Measurements from ENCODE around the gene MEGF6. TPM values are rescaled to one million over a fixed set of nuclear protein-coding genes. Genes with fewer than 3 reads are reported as not detected.

MEGF6 gene
- total and polyA plus RNA-seq, 2 of the 8 experiments (the other 6 are each of a cell fraction or from before 2014, with no cell fraction given): 4.1 to 14.8 TPM

DNA sequence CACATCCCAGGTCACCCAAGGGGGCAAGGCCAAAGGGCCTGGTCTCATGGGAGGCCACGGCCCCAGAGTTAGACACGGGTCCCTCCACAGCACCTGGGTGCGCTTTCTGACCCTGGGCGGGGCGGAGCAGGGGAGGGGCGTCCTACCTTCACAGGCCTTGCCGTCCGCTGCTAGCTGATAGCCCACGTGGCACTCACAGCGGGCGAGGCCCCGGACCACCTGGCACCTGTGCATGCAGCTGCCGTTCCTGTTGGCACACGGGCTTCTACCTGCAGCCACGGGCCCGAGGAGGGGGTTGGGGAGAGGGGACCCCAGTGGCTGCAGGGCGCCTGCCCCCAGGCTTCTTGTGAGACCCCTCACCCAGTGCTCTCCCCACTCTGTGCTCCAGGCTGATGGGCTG, 96.9 kb downstream of the MEGF6 start:
- H2BK20ac ChIP-seq (ENCODE audit: low read length): no peak overlapping the region
- DNase-seq (ENCODE audit: low read depth in 1 of 2, low spot score in 2 of 2) (no peak), FAIRE-seq (no peak)
- H4K8ac ChIP-seq (ENCODE audit: extremely low read depth, insufficient read depth, low read length): peak overlapping the region; percentile 68; the same call in 1 of the 2 replicates
- H3K27me3 ChIP-seq (replicated peaks in 1 of 4; ENCODE audit: control insufficient read depth in 3 of 4, extremely low read depth in 1 of 4, insufficient read depth in 3 of 4, low read length in 3 of 4): no peaks in the 10 kb centered on the region
- H3K56ac ChIP-seq (replicated peaks; ENCODE audit: insufficient read length, low read depth, low read length): no peak overlapping the region
- no peak overlapping the region for H3K4me3 ChIP-seq (ENCODE audit: extremely low read depth in 1 of 4, insufficient read depth in 2 of 4, low read depth in 3 of 4, low read length in 4 of 4)
- WGBS, 2 experiments (ENCODE audit: extremely low coverage in 1 of 2, insufficient coverage in 1 of 2, insufficient read length in 1 of 2, insufficient replicate concordance in 2 of 2, low coverage in 1 of 2, low lambda C conversion rate in 2 of 2, missing lambda C conversion rate in 1 of 2): 100% methylated on average over 10 of the region's 17 CpGs; no CpG with 5 or more reads in 1 of the 2 experiments
- no peaks in the 10 kb centered on the region for H3K79me2 ChIP-seq (ENCODE audit: control insufficient read depth in 1 of 2, insufficient read depth in 2 of 2, low read length in 2 of 2)
- no peak overlapping the region for H2AK5ac ChIP-seq (ENCODE audit: low read depth, low read length)
- H3K4ac ChIP-seq (replicated peaks; ENCODE audit: insufficient read length, low read depth, low read length): no peak overlapping the region
- no peak overlapping the region for H2BK5ac ChIP-seq (ENCODE audit: low read depth, low read length)
- no peak overlapping the region for H2AFZ ChIP-seq (ENCODE audit: low read length)
- H3K23me2 ChIP-seq (ENCODE audit: low read depth, low read length): no peaks in the 10 kb centered on the region
- H3K18ac ChIP-seq (ENCODE audit: extremely low read depth, low read length): no peak overlapping the region
- H3K4me1 ChIP-seq (replicated peaks in 1 of 4; ENCODE audit: control insufficient read depth in 3 of 4, insufficient read depth in 4 of 4, low read length in 3 of 4): no peaks in the 10 kb centered on the region
- H3K9me3 ChIP-seq (ENCODE audit: insufficient read depth in 2 of 2, low read depth in 1 of 2, low read length in 1 of 2): peaks cover 0 to 7% of the 10 kb centered on the region in 2 experiments; a peak in 1 of 4 replicates
- no peak overlapping the region for H3K9ac ChIP-seq (replicated peaks in 1 of 4; ENCODE audit: extremely low read depth in 1 of 4, low read depth in 3 of 4, low read length in 3 of 4)
- H3K14ac ChIP-seq (ENCODE audit: insufficient read length): no peak overlapping the region
- no peak overlapping the region for H4K91ac ChIP-seq (replicated peaks; ENCODE audit: insufficient read length, low read length)
- no peaks in the 10 kb centered on the region for H3K79me1 ChIP-seq (ENCODE audit: low read depth, low read length)
- CTCF ChIA-PET (ENCODE audit: partially characterized antibody): interaction anchor here (0.6 to 1.7 kb wide), 5 partner anchors 12 to 107 kb away, joined by 3 to 6 read pairs (median 3); no protein-coding TSS in a partner anchor
- TF ChIP-seq MAFK (IDR thresholded peaks at IDR 0.05; ENCODE audit: low read depth, low read length): no peak
- no peak for TF ChIP-seq SAP30 (IDR thresholded peaks at IDR 0.05; ENCODE audit: insufficient read depth, insufficient replicate concordance, low read length)
- TF ChIP-seq TBP (IDR thresholded peaks at IDR 0.05; ENCODE audit: low read depth, low read length): no peak
- TF ChIP-seq ZNF274 (IDR thresholded peaks at IDR 0.05; ENCODE audit: borderline replicate concordance, extremely low read depth, low read length): no peak
- TF ChIP-seq BACH1 (IDR thresholded peaks at IDR 0.05; ENCODE audit: low read length): no peak
- TF ChIP-seq POLR2AphosphoS5 (IDR thresholded peaks at IDR 0.05; ENCODE audit: low read depth, low read length): no peak
- no peak for TF ChIP-seq HDAC6 (IDR thresholded peaks at IDR 0.05; ENCODE audit: low read depth, low read length)
- no peak for TF ChIP-seq PHF8 (conservative IDR thresholded peaks at IDR 0.05; ENCODE audit: low read depth, low read length)
- TF ChIP-seq EZH2 (IDR thresholded peaks at IDR 0.05; ENCODE audit: low read depth, low read length, severe bottlenecking): no peak
- POLR2A ChIA-PET (ENCODE audit: partially characterized antibody): no interaction called here
- H3K36me3 ChIP-seq (ENCODE audit: control insufficient read depth in 2 of 4, insufficient read depth in 4 of 4, low read length in 3 of 4): no peaks in the 10 kb centered on the region
- H2BK12ac ChIP-seq (ENCODE audit: low read depth, low read length): no peak overlapping the region
- H3K27ac ChIP-seq (ENCODE audit: low read depth, low read length): no peak overlapping the region
- peaks cover 0 to 12% of the 10 kb centered on the region in 2 experiments for H4K20me1 ChIP-seq (replicated peaks in 1 of 2; ENCODE audit: control insufficient read depth in 1 of 2, insufficient read depth in 2 of 2, low read length in 2 of 2)
- no peak overlapping the region for H4K5ac ChIP-seq (ENCODE audit: insufficient read length, low read depth, low read length)
- H2BK120ac ChIP-seq (replicated peaks; ENCODE audit: low read depth, low read length): no peak overlapping the region
- no peak overlapping the region for H3K23ac ChIP-seq (ENCODE audit: insufficient read length)
- no peak overlapping the region for H2BK15ac ChIP-seq (ENCODE audit: low read length)
- H3K4me2 ChIP-seq (ENCODE audit: insufficient read depth in 1 of 2, low read depth in 2 of 2, low read length in 2 of 2): no peak overlapping the region

All from H1 (cell line).